HFF-Myc (cell line): Measurements from ENCODE around the gene BRD9.
A peak's percentile ranks its signal among the peaks of the same experiment; 100 is the strongest.

Experiments used
- DNase-seq: peaks from one replicate; pipeline ENCODE4 v3.0.0-alpha.2; 2011; ENCODE audit warnings: low read depth; ENCODE audit errors: extremely low read depth
- H3K4me3 ChIP-seq: replicated peaks from 2 replicates; pipeline ENCODE4 v1.5.1; 2011; ENCODE audit warnings: low read depth, mild to moderate bottlenecking, control low read depth, low read length
- CTCF ChIP-seq: IDR thresholded peaks from 2 replicates; pipeline ENCODE4 v1.5.1; 2012; ENCODE audit warnings: mild to moderate bottlenecking, low read depth, low read length, control low read depth; ENCODE audit errors: missing control alignments

Gene BRD9

GRCh38 chr5:927172-928015 is 34.8 kb upstream of the BRD9 start:
- no peak for DNase-seq
- H3K4me3 ChIP-seq = no peak overlapping the region
- TF ChIP-seq CTCF = peak; percentile 0

GRCh38 chr5:926417-927171 is 34.0 kb upstream of the BRD9 start:
- TF ChIP-seq CTCF = peak; percentile 31
- no peak for DNase-seq
- peak overlapping the region; percentile 29 for H3K4me3 ChIP-seq

GRCh38 chr5:923281-923873 is 30.8 kb upstream of the BRD9 start:
- no peak for DNase-seq
- no peak overlapping the region for H3K4me3 ChIP-seq
- TF ChIP-seq CTCF = peak; percentile 88

- DNase-seq = no peak
- H3K4me3 ChIP-seq = no peak overlapping the region
- no peak for TF ChIP-seq CTCF
Measured at GRCh38 chr5:922436-923280, 30.1 kb upstream of the BRD9 start.

- TF ChIP-seq CTCF = no peak
- DNase-seq = no peak
- no peak overlapping the region for H3K4me3 ChIP-seq
Measured at GRCh38 chr5:921456-922435, 29.1 kb upstream of the BRD9 start.
